GM18498 (cell line): ENCODE data around the gene MAT2A.
"Not testable (repeated sequence)": the region's sequence is repeated elsewhere in the genome, so short reads cannot be mapped to it uniquely, and the experiment has no call there.

Source experiments
- ATAC-seq: cut with Tn5 transposase; IDR thresholded peaks from one replicate; pipeline ENCODE4 v1.9.1; 2021; ENCODE audit warnings: mild to moderate bottlenecking, moderate library complexity; ENCODE audit not compliant: unreplicated experiment

Gene MAT2A

GRCh38 chr2:85578243-85579180, 39.5 kb downstream of the MAT2A start:
- ATAC-seq = peak; percentile 57

DNA sequence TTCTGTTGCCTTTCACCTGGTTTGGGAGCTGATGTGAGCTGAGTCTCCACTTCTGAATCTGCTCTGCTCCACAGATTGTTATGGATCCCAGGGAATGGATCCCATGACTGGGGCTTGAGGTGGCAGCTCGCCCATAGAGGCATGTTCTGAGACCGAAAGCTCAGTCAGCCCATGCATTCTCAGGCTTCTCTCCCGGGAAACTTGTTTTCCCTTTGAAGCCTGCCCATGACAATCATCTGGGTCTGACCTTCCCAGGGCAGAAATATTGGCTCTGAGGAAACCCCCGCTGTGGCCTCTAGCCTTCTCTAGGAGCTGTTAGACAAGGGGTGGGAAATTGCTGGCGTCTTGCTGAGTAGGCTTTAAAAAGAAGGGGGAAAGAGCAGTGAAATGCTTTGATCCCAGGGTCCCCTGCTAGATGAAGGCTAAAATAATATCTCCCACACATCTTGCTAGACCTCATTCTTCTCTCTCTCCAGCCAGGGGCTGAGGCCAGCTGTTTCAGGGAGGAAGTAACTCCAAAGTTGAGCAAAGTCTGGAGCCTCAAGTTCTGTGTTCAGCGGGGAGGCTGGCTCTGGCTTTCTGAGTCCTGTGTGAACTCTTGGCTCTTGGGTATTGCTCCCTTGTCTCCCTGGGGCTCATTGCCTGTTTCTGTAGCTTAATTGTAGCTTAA, 40.4 kb downstream of the MAT2A start:
- no peak for ATAC-seq

GRCh38 chr2:85580206-85580605, 41.2 kb downstream of the MAT2A start:
- no peak for ATAC-seq

GRCh38 chr2:85582492-85582891, 43.5 kb downstream of the MAT2A start:
- no peak for ATAC-seq

DNA sequence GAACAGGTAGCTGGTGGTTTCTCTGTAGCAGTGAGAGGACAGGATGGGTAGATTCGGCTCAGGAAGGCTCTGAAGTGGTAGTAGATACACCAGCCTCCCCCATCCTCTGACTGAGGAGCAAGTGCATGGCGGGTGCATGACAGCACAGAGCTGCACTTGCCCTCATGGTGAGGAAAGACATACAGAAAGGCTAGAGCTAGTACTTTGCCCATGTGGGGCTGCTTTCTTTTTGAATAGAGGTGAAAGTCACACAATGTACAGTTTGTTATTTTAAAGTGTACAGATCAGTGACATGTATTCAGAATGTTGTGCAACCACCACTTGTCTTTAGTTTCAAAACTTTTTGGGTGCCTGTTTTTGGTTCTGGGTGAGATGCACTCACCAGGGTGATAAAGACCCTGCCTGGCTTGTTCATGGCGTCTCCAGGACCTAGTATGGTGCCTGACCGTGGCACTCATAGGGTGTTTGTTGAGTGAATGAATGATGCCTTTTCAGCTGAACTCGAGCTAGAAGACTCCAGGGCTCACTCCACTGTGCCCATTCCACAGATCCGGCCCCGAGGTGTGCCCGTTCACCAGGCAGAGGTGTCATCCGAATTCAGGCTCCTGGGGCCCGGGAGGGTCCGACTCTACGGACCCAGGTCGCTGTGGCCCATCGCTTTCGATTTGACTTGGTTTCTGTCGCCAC, 44.8 kb downstream of the MAT2A start:
- peak; percentile 66 for ATAC-seq

GRCh38 chr2:85584354-85584856, 45.4 kb downstream of the MAT2A start, which contains the start of gene VAMP5:
VAMP5 (plus strand) TSS chr2:85584431; CDS start chr2:85584491, 60 bp downstream.
- peak; percentile 38 for ATAC-seq

GRCh38 chr2:85584857-85585780, 46.2 kb downstream of the MAT2A start:
- peak; percentile 44 for ATAC-seq

GRCh38 chr2:85585781-85586105, 46.8 kb downstream of the MAT2A start:
- ATAC-seq = no peak

DNA sequence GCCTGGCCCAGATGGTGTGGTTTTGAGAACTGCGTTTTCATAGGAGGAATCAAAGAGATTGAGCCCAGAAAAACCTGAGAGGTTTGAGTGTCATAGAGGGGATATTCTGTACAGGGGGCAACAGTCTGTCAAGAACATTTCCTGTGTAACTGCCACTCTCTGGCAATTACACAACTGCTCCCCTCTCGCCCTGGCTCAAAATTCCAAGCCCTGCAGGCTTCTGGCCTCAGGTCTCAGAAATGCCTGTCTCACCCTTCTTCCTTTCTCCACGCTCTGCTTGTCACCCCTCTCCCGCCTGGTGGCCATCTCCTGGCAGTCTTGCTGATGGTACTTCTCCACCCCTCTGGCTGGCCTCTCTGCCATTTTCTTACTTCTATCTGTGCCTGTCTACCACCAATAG, 49.3 kb downstream of the MAT2A start:
- no peak for ATAC-seq

DNA sequence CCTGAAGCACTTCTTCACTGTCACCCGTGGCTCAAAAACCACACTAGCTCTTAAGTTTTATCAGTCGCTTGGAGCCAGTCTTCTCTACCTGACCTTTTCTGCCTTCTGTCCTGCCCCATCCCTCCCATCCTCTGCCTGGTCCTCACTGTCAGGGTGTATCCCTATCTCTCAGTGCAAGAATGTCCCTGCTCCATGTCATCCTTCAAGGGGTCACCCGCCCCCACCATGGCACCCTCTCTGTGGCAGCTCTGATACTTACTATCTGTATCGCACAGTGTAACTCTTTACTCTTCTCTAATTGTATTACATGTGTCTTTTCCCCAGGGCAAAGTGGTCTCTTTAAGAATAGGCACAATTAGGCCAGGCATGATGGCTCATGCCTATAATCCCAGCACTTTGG, 49.7 kb downstream of the MAT2A start:
- no peak for ATAC-seq

DNA sequence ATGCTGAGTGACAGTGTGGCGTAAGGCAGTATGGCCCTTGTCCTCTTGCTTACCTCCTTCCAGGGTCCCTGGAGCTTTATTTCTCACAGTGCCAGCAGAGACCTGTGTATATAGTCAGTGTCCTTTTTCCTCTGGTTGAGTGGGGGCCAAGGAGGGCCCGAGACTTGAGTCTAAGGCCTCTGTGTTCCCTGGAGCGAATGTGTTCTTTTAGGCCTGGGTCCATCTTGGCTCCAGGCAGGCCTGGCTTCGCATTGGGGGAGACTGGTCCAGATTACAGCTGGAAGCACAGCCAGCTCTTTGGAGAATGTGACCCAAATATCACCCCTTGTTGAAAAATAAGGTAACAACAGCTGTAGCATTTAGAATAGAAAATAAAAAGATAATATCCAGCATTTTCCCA, 50.2 kb downstream of the MAT2A start:
- ATAC-seq = no peak

DNA sequence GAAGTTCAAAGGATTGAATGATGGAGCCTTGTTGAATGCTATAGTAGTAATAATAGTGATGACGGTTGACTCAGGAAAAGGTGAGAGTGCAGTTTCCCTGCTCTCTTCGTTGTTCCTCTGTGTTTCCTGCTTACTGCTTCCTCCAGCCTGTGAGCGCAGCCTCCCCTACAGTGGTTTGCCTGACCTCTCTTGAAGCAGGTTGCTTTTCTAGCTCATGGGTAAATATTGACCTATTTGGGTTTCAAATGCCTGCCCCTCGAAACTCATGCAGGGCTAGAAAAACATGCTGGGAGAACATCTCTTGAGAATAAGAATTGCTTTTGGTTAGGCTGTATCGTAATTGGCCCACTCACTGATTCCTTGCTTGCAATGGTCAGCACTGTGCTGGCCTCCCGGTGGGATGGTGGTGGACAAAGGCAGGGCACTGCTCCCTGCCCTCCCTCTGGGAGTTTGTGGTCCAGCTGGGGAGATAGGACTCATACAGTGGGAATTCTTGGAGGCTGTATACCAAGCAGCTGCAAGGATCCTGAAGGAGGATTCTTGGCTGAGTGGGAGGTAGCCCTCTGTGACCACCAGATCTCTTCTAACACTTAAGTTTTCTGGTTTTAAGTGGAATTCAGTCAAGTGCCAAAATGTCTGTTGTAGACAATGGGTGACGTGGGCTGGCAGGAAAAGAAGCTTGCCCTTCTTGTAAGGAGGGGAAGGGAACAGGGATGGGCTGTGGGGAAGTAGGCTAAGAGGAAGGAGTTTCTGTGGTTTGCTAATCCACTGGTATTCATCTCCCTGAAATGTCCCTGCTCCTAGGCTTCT, 51.2 kb downstream of the MAT2A start:
- ATAC-seq = no peak

GRCh38 chr2:85590950-85591349, 52.0 kb downstream of the MAT2A start:
- no peak for ATAC-seq

DNA sequence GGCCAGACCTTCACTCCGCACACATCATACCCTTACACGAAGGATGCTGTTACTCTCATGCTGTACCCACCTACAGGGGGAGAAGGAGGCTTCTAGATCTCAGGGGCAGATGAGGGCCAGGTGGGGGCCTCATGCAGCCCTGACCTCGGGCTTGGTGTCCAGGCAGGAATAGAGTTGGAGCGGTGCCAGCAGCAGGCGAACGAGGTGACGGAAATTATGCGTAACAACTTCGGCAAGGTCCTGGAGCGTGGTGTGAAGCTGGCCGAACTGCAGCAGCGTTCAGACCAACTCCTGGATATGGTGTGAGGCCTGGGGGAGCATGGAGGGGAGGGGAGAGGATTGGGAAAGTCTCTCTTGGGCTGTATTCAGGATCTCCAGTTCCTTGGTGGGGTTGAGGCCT, 52.6 kb downstream of the MAT2A start:
- ATAC-seq = no peak

DNA sequence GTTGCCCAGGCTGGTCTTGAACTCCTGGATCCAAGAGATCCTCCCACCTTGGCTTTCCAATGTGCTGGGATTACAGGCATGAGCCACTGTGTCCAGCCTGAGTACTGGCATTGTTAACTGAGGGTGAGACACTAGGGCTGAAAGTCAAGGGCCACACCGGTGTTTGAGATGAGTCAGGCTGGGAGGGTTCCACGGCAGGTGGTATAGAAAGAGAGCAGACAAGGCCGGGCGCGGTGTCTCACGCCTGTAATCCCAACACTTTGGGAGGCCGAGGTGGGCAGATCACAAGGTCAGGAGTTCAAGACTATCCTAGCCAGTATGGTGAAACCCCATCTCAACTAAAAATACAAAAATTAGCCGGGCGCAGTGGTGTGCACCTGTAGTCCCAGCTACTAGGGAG, 53.3 kb downstream of the MAT2A start:
- not testable (repeated sequence) for ATAC-seq

GRCh38 chr2:85593023-85593422, 54.1 kb downstream of the MAT2A start:
- ATAC-seq = no peak
